NCI-H774 (cell line): ENCODE results near the gene HUS1B.

Experiments used
- DNase-seq: peaks from one replicate; lab custom pipeline; 2025; lab: John Stamatoyannopoulos, UW

HUS1B gene

DNA sequence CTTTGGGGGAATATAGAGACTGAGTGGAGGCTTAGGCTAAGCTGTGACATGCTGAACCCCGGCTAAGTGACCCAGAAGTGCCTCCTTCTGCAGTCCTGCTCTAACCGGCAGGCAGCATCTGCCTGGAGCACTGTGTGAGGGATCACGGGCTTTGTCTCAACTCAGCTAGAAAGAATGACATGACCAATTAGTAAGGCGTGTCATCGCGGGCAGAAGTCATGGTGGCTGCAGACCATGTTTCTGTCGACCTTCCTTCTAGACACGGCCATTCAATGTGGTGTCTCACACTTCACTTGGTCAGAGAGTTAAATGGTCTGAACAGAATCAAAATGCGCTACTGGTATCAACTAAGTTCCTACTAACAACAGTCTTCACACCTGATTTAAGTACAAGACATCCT lies 35.0 kb downstream of the HUS1B start:
- DNase-seq = no peak

DNA sequence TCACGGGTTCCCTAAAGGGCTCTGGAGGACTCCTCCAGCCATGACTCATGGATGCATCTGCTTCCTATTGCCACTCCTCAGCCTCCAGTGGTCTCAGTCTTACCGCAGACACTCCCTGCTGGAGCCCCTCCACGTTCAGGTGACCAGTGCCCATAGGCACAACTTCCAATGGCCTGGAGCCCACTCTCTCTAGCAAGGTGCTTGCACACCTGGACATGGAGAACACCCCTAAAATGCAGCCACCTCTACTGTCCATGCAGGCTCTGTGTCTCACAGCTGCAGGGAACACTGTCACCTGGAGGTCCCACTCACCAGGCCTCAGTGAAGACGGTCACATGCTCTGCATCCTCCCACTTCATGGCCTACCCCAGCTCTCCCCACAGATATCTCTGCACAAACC lies 36.0 kb downstream of the HUS1B start:
- no peak for DNase-seq

DNA sequence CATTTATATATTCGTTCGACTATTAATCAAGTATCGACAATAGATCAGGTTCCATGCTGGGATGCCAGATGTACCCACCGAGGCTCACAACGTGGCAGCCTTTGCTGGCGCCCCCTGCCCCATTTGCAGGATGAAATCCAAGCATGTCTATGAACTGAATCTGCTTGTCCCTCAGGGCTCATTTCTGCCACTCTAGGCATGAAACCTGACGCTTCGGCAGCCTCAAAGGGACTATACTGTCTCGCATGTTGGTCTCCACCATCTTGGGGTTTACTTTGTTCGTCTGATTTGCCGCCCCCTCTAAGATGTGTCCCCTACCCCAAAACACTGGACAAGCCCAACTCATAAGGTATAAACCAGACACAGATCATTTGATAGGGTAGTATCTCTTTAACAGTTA lies 36.7 kb downstream of the HUS1B start:
- no peak for DNase-seq

DNA sequence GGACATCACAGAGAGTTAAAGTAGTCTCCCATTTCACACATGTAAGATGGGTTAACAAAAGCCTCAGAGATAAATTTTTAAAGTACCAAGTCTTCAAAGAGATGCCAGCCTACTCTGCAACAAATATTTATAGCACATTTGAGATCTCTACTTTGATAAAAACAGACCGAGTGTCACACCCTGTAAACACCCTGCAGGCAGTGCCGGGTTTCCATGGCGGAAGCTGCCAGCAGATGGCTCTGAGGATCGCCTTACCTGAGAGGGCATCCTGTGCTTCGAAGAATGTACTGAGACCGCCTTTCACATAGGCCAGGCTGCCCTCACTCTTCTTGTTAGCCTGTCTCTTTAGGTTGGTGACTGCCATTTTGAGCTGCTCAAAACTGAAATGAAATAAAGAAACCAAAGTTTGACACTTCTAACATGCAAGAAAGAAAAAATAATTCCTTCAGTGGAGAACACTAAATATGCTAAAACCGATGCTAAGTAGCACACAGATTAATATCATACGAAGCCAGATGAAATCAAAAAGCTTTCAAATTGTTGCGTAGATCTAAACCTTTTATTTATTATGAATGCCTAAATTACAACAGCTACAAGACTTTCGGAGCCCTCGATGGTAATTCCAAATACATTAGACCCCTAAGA lies 39.3 kb downstream of the HUS1B start:
- DNase-seq = no peak

DNA sequence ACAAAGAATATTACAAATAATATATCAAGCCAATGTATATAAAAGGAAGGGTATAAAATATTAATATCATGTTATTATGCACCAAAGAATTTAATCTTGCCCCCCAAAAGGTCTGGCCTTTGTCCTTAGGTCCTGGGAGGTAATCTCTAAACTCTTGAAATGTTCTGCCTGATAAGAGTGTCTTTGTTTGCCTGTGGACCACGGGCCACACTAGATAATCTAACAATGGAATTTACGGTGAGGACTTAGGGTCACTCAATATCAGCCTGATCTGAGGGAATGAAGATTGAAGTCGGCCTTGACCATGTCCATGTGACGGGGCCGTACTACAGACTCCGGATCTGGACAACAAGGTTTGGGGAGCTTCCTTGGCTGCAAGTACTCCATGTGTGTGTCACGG lies 42.9 kb downstream of the HUS1B start:
- no peak for DNase-seq

DNA sequence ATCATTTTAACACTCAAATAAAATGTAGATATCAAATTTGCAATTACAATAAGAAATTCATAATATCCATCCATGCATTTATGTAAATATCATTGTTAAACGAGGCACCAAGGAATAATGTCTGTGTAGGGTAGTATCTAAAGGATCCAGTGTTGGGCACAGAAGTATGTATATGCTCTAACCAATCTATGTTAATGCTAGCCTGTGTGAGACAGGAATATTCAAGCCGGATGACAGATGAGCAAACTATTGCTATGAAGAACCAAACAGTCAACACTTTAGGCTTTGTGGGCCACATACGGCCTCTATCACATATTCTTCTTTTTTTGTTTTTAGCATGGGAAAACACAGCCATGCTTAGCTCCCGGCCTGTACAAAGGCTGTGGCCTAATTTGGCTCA lies 45.0 kb downstream of the HUS1B start:
- DNase-seq = no peak

DNA sequence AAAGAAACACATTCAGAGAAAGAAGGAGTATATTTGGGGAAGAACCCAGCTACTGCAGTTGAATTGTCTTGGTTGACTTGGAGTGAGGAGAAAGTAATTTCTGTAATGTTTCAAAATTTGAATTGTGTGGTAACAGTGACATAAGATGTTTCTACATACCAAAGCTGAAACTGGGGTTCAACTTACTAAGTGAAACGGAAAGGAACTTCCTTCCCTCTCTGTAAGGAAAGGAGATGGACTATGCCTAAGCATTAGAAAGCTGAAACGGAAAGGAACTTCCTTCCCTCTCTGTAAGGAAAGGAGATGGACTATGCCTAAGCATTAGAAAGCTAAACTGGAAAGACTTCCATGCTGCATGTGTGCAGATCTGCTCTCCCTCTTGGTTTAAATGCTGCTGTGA lies 46.0 kb downstream of the HUS1B start:
- no peak for DNase-seq

DNA sequence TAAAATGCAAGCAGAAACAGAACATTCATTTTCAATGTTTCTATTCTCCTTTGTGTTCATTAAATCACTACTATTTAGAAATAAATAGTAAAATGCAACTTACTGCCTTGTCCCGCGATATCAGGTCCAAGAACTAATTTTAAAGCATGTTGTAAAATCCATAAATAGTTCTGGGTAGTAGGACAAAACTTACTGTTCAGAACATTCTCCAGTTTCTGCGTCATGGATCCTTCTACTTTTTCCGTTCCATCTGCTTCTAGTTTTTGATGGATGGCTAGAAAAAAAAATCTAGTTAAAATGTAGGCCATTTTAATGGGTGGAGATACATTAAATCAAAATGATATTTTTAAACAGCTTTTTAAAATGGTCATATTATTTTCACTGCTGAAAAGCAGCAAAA lies 47.0 kb downstream of the HUS1B start:
- DNase-seq = no peak

DNA sequence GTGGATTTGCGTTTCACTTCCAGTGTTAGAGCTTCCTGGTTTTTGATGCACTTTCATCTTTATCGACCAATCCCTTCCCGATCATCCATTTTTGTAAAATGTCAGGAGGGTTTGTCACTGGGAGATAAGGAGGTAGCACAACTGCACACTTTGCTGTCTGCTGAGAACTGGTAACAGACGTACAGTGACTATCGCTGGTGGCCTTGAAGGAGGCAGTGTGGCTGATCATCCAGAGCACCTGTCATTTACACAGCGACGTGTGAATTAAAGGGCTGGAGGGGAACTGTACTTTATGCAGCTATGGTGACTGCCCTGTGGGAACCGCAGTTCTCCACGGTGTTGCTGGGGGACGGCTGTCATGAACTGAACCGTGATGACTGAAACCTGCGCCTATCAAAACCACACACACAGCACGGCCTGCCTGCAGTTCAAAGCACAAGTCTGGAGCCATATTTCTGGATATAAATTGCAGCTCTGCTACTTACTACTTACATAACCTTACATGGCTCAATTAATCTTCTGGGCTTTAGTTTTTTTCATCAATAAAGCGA lies 50.0 kb downstream of the HUS1B start:
- DNase-seq = no peak
